Esophagus muscularis mucosa (tissue), 4 donors: ENCODE data around the gene DOCK7. TPM values are rescaled to one million over a fixed set of nuclear protein-coding genes. Genes with fewer than 3 reads are reported as not detected.

ENCODE experiments used
- DNase-seq: peaks from one replicate; pipeline ENCODE4 v3.0.0-alpha.2; 2017; ENCODE audit errors: extremely low spot score
- H3K27ac ChIP-seq, 4 donors: fragments of 200-600 bp; sonication (generic); replicated peaks in 1 of 4; 1 replicate in 3 of 4; 2 replicates in 1 of 4; pipeline ENCODE4 v1.5.1; 2016 to 2019; ENCODE audit warnings: mild to moderate bottlenecking in 1 of 4
- H3K27me3 ChIP-seq, 4 donors: fragments of 200-600 bp; sonication (generic); one replicate each; pipeline versions ENCODE4 v1.5.1 to v1.6.0; 2016 to 2019
- H3K36me3 ChIP-seq, 4 donors: fragments of 200-600 bp; sonication (generic); one replicate each; pipeline ENCODE4 v1.5.1; 2016 to 2019
- H3K4me1 ChIP-seq, 4 donors: fragments of 200-600 bp; sonication (generic); one replicate each; pipeline ENCODE4 v1.5.1; 2016 to 2019
- H3K4me3 ChIP-seq, 4 donors: fragments of 200-600 bp; sonication (generic); 1 replicate in 2 of 4; 2 replicates in 2 of 4; pipeline ENCODE4 v1.5.1; 2016 to 2019; ENCODE audit warnings: mild to moderate bottlenecking in 4 of 4, moderate library complexity in 1 of 4
- H3K9me3 ChIP-seq, 4 donors: fragments of 200-600 bp; sonication (generic); 1 replicate in 3 of 4; 2 replicates in 1 of 4; pipeline ENCODE4 v1.5.1; 2016 to 2019
- EP300 ChIP-seq: sonication (generic); formaldehyde crosslinking; IDR thresholded peaks from one replicate; pipeline ENCODE4 v1.6.1; 2017; ENCODE audit warnings: antibody characterized with exemption
- POLR2A ChIP-seq: fragments of 450-650 bp; IDR thresholded peaks from one replicate; pipeline ENCODE4 v1.6.1; 2017; ENCODE audit warnings: antibody characterized with exemption, moderate library complexity, mild to moderate bottlenecking, low read depth
- POLR2AphosphoS5 ChIP-seq, 2 donors: sonication (generic); formaldehyde crosslinking; IDR thresholded peaks; one replicate each; pipeline ENCODE4 v1.6.1; 2017; ENCODE audit warnings: antibody characterized with exemption in 2 of 2
- WGBS: methylation state at CpG from one replicate; pipeline ENCODE4 v1.1.5; 2018; 5-methylcytosine and 5-hydroxymethylcytosine counted together
- intact Hi-C: fragments of 100-400 bp; cut with DNase I; formaldehyde crosslinking; loops from one replicate; pipeline ENCODE4 v1.15.1; 2023
- total RNA-seq, 4 donors: library from RNA; depleted of rRNA; stranded (reverse); fragments of >200 nt; gene quantifications; one replicate each; pipeline versions ENCODE4 v1.1.0 to v1.2.1, GENCODE V29; 2016
- TF ChIP-seq, protein P1 (sequence below), 3 experiments: fragments of 200-600 bp in 2 of 3; fragments of 450-650 bp in 1 of 3; sonication (generic) in 2 of 3; IDR thresholded peaks; one replicate each; pipeline ENCODE4 v1.5.1; 2017 to 2019; ENCODE audit warnings: antibody characterized with exemption in 3 of 3, mild to moderate bottlenecking in 2 of 3, moderate library complexity in 1 of 3

DOCK7 gene
- total RNA-seq, 4 donors from 2014 or later = 27.7 to 66.7 (median 30.5) TPM

- WGBS = 93% methylated on average over 4 of the region's 4 CpGs
Measured at GRCh38 chr1:62494137-62494536, 194.0 kb downstream of the DOCK7 start.

GRCh38 chr1:62493656-62494055 is 194.5 kb downstream of the DOCK7 start:
- DNase-seq = no peak
- no peak overlapping the region for H3K27ac ChIP-seq
- TF ChIP-seq POLR2A (no peak), EP300 (no peak), POLR2AphosphoS5 (IDR thresholded peaks at IDR 0.05) (no peak)
- TF ChIP-seq, protein P1, sequence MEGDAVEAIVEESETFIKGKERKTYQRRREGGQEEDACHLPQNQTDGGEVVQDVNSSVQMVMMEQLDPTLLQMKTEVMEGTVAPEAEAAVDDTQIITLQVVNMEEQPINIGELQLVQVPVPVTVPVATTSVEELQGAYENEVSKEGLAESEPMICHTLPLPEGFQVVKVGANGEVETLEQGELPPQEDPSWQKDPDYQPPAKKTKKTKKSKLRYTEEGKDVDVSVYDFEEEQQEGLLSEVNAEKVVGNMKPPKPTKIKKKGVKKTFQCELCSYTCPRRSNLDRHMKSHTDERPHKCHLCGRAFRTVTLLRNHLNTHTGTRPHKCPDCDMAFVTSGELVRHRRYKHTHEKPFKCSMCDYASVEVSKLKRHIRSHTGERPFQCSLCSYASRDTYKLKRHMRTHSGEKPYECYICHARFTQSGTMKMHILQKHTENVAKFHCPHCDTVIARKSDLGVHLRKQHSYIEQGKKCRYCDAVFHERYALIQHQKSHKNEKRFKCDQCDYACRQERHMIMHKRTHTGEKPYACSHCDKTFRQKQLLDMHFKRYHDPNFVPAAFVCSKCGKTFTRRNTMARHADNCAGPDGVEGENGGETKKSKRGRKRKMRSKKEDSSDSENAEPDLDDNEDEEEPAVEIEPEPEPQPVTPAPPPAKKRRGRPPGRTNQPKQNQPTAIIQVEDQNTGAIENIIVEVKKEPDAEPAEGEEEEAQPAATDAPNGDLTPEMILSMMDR (IDR thresholded peaks at IDR 0.05) = no peak
- no peaks in the 10 kb centered on the region for H3K4me1 ChIP-seq
- 95% methylated on average over 3 of the region's 3 CpGs for WGBS
- intact Hi-C loops = no loop called here
- H3K27me3 ChIP-seq = no peaks in the 10 kb centered on the region
- H3K4me3 ChIP-seq = no peak overlapping the region
- H3K9me3 ChIP-seq = no peaks in the 10 kb centered on the region
- peaks cover 22 to 68% (median 35%) of the 10 kb centered on the region in 4 donors for H3K36me3 ChIP-seq

More at GRCh38 chr1:62494137-62494536, 194.0 kb downstream of the DOCK7 start:
- DNase-seq = no peak
- intact Hi-C loops = no loop called here
- no peaks in the 10 kb centered on the region for H3K9me3 ChIP-seq
- H3K4me1 ChIP-seq = no peaks in the 10 kb centered on the region
- no peak for TF ChIP-seq POLR2A
- TF ChIP-seq, protein P1 (IDR thresholded peaks at IDR 0.05) = no peak
- no peak for TF ChIP-seq POLR2AphosphoS5 (IDR thresholded peaks at IDR 0.05)
- no peak for TF ChIP-seq EP300
- no peaks in the 10 kb centered on the region for H3K27me3 ChIP-seq
- peaks cover 22 to 64% (median 34%) of the 10 kb centered on the region in 4 donors for H3K36me3 ChIP-seq
- no peak overlapping the region for H3K27ac ChIP-seq
- no peak overlapping the region for H3K4me3 ChIP-seq

DNA sequence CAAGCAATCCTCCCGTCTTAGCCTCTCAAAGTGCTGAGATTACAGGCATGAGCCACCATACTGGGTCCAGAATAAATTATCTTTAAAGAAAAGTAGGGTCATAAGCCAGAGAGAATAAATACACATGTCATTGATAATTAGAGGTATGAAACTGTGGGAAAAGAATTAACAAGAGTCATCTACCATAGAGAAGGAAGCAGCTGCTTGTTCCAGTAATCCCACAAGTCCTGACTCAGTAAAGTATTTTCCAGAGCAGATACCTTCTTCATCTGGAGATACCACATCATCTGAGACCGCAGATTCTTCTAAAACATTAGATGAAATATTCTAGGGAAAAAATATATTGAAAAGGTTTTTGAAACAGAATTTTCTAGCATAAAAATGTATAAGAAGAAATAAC is 195.7 kb downstream of the DOCK7 start:
- Histone ChIP-seq H3K4me3 (no peak overlapping the region), H3K9me3 (no peaks in the 10 kb centered on the region), H3K36me3 (peaks cover 22 to 71% (median 38%) of the 10 kb centered on the region in 4 donors), H3K27me3 (no peaks in the 10 kb centered on the region), H3K4me1 (no peaks in the 10 kb centered on the region), H3K27ac (no peak overlapping the region)
- DNase-seq = no peak
- intact Hi-C loops = no loop called here
- 99% methylated on average over 2 of the region's 2 CpGs for WGBS
- no peak for TF ChIP-seq EP300
- TF ChIP-seq, protein P1 (IDR thresholded peaks at IDR 0.05) = no peak
- no peak for TF ChIP-seq POLR2AphosphoS5 (IDR thresholded peaks at IDR 0.05)

DNA sequence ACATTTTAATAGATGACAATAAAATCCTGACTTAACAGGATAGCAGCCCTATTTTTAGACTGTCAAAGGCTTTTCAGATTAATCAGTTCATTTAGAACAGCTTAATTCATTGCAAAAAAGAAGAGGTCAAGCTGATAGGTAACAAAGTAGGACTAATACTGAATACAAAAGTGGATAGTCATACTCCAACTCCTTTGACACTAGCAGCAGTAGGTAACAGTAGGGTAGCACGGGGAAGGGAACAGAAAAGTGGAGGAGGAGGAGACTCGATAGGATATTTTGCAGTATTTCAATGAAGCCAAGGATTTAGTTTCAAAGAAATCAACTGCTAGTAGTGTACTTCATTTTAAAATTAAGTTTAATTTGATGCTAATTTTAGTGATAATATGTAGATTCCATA is 200.2 kb downstream of the DOCK7 start:
- no peaks in the 10 kb centered on the region for H3K4me1 ChIP-seq
- H3K4me3 ChIP-seq = no peak overlapping the region
- no peaks in the 10 kb centered on the region for H3K27me3 ChIP-seq
- WGBS = 87% methylated on average over 2 of the region's 2 CpGs
- H3K9me3 ChIP-seq = no peaks in the 10 kb centered on the region
- H3K27ac ChIP-seq = no peak overlapping the region
- TF ChIP-seq EP300 (no peak), POLR2AphosphoS5 (IDR thresholded peaks at IDR 0.05) (no peak), POLR2A (no peak)
- TF ChIP-seq, protein P1 (IDR thresholded peaks at IDR 0.05) = no peak
- H3K36me3 ChIP-seq = peaks cover 16 to 40% (median 28%) of the 10 kb centered on the region in 4 donors
- no peak for DNase-seq
- intact Hi-C loops = no loop called here

- Histone ChIP-seq H3K27ac (no peak overlapping the region), H3K27me3 (no peaks in the 10 kb centered on the region), H3K4me1 (no peaks in the 10 kb centered on the region), H3K9me3 (no peaks in the 10 kb centered on the region), H3K4me3 (no peak overlapping the region), H3K36me3 (peaks cover 0 to 25% (median 15%) of the 10 kb centered on the region in 4 donors)
- TF ChIP-seq EP300 (no peak), POLR2A (no peak), POLR2AphosphoS5 (IDR thresholded peaks at IDR 0.05) (no peak)
- TF ChIP-seq, protein P1 (IDR thresholded peaks at IDR 0.05) = no peak
- 88% methylated on average over 5 of the region's 5 CpGs for WGBS
- no peak for DNase-seq
- intact Hi-C loops = no loop called here
Measured at GRCh38 chr1:62484824-62485468, 203.2 kb downstream of the DOCK7 start.
